HG03097 (cell line): ENCODE data around the gene TUB.

Experiments used
- ATAC-seq: cut with Tn5 transposase; IDR thresholded peaks from one replicate; pipeline ENCODE4 v1.9.1; 2021; ENCODE audit not compliant: unreplicated experiment, low FRiP score

The TUB gene

DNA sequence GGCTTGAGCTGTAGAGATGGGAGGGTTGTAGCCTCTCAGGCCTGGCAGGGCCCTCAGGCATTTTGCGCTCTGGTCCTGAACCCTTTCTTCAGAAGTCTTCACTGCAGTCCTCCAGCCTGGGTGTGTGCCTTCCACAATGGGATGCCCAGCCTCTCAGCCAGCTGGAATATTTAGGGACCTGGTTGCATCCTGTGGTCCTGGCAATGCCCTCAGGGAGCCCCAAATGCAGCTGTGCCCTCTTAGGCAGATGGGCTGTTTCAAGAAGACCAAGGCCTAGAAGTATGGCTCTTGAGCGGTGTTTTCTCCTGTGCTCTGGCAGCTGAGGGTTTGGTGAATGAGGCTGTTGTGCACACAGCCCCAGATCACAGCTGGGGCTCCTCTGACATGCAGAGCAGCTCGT lies 6.7 kb downstream of the TUB start:
- ATAC-seq, result no peak

DNA sequence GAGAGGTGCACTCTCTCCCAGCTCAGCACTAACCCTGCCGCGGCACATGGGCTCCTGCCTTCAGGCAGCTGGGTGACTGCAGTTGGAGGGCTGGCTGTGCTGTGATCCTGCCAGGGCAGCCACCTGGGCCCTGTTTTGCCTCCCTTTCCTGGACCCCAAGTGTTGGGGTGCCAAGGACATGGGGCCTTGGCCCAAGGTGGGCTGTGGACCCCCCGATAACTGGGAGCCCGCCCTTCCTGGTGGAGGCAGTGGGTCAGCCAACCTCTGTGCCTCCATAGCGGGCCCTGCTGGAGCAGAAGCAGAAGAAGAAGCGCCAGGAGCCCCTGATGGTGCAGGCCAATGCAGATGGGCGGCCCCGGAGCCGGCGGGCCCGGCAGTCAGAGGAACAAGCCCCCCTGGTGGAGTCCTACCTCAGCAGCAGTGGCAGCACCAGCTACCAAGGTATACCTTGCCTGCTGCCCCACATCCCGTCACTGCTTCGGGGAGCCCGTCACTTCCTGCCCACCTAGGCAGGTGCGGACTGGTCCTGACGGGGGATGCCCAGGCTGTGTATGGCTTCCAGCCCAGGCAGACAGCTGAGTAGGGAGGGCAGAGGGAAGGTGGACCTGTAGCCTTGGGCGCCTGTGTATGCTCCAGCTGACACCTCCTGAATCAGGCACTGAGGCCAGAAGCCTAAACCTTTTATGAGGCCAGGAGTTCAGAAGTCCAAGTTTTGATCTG lies 8.9 kb downstream of the TUB start:
- no peak for ATAC-seq

- ATAC-seq, result no peak
Measured at GRCh38 chr11:8090756-8091155, 9.7 kb downstream of the TUB start.

GRCh38 chr11:8091721-8092120 lies 10.7 kb downstream of the TUB start:
- ATAC-seq, result no peak

- no peak for ATAC-seq
Measured at GRCh38 chr11:8092587-8093424, 11.8 kb downstream of the TUB start.

DNA sequence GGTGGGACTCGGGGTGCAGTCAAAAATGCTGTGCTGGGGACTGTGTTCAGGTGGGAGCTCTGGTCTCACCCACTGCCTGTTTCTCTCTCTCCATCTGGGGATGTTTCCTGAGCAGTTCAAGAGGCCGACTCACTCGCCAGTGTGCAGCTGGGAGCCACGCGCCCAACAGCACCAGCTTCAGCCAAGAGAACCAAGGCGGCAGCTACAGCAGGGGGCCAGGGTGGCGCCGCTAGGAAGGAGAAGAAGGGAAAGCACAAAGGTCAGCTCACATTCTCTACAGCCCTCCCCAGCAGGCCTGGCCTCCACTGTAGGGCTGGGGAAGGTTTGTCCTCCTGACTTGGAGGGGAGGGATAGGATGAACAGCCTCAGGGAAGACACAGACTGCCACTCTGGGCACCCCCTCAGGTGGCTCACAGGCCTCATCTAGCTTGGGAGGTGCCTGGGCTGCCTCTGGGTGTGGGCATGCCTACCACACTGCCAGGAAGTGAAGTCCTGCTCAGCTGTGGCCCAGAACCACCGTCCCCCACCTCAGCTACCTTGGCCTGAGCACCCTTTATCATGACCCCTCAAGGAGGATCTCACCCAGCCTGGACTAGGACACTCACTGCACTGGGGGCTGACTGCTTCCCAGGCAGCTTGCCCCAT lies 13.0 kb downstream of the TUB start:
- ATAC-seq, result no peak

DNA sequence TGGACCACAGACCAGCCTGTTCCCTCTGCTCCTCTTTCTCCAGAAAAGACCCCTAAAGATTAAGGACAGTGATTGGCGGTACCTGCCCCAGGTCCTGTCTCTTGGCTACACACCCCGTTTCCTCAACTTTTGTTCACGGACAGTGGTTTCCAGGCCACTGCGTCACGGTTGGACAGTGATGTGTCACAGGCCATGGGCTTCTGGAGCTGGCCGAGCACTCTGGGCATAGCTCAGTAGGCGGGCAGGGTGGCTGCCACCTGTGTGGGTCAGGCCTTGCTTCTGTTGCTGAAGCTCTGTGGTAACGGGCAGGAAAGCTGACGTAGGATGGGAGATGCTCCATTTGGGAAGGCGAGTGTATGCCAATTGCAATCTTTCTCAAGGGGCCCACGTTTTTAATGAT lies 13.6 kb downstream of the TUB start:
- no peak for ATAC-seq

DNA sequence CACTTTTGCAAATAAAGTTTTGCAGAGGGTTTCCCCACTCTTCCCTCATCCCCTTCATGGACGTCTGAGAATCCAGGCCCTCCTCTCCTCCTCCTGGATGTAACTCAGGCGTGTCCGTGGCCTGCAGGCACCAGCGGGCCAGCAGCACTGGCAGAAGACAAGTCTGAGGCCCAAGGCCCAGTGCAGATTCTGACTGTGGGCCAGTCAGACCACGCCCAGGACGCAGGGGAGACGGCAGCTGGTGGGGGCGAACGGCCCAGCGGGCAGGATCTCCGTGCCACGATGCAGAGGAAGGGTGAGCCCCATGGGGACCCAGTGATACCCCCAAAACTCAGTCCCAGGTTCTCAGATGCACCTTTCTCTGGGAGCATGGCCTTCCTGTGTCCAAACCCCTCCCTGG lies 14.4 kb downstream of the TUB start:
- no peak for ATAC-seq

- no peak for ATAC-seq
Measured at GRCh38 chr11:8095806-8096522, 15.0 kb downstream of the TUB start.

DNA sequence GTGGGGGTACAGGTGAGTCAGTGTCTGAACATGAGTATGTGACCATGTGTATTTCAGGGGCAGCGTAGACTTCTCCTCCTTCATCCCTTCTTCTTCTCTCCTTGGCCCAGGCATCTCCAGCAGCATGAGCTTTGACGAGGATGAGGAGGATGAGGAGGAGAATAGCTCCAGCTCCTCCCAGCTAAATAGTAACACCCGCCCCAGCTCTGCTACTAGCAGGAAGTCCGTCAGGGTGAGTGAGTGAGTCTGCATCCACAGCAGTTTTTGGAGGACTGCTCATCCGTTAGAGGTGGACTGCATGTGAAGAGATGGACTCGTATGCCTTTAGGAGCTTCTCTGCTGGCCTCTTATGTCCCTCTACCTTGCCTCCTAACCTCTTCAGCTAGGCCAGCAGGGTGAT lies 15.6 kb downstream of the TUB start:
- ATAC-seq, result no peak

GRCh38 chr11:8097062-8097461 lies 16.1 kb downstream of the TUB start:
- no peak for ATAC-seq

DNA sequence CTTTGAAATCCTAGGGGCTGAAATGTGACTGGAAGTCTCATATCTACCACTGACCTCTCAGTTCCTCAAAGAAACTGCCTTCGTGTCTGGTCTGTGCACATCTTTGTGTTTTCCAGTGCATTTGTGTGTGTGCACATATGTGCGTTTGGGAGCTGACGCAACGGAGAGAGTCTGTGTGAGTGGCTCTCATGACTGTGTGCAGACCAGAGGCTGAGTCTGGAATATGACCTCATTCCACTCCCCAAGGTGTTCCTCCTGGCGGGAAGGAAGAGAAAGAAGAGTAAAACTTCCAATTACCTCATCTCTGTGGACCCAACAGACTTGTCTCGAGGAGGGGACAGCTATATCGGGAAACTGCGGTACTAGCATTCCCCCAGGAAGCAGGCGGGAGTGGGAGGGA lies 16.5 kb downstream of the TUB start:
- no peak for ATAC-seq

DNA sequence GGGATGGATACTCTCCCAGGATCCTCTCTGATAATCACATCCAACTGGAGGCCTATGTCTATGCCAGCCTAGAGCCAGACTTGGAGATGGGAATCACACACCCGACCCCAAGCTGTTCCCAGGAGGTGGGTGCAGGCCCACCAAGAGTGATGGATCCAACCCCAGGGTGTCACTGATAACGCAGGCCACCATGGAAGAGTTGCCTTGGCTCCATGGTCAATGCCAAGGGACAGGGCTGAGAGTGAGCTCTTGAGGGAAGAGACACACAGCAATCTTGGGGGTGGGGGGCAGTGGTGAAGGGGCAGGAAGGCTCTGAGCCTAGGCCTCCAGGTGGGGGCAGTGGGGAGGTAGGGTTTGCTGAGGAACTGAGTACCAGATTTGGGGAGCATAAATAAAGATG lies 16.9 kb downstream of the TUB start:
- ATAC-seq, result no peak

- no peak for ATAC-seq
Measured at GRCh38 chr11:8098361-8098760, 17.4 kb downstream of the TUB start.

GRCh38 chr11:8098879-8099278 lies 17.9 kb downstream of the TUB start:
- ATAC-seq, result no peak

GRCh38 chr11:8099291-8099899 lies 18.4 kb downstream of the TUB start:
- ATAC-seq, result no peak

DNA sequence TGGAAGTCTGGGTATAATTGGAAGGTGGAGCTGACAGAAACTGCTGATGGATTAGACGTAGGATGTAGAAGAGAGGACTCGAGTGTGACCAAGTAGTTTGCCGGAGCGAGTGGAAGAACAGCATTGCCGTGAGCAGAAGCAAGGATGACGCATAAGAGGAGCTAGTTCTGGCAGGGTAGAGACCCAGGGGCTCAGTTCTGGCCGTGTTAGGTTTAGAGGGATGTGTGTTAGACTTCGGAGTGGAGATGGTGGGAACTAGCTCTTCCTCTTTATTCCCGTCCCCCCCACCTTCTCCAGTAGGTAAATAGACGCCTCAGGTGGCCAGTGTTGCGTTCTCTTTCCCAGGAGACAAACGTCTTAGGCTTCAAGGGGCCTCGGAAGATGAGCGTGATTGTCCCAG lies 19.1 kb downstream of the TUB start:
- ATAC-seq, result no peak

- no peak for ATAC-seq
Measured at GRCh38 chr11:8100605-8101004, 19.6 kb downstream of the TUB start.

- ATAC-seq, result no peak
Measured at GRCh38 chr11:8101421-8101820, 20.4 kb downstream of the TUB start.

GRCh38 chr11:8102296-8102915 lies 21.4 kb downstream of the TUB start:
- no peak for ATAC-seq
